H1 (cell line): ENCODE measurements around the gene ARID3B. TPM values are rescaled to one million over a fixed set of nuclear protein-coding genes. Genes with fewer than 3 reads are reported as not detected.

ENCODE experiments used
- CTCF ChIA-PET: fragments of 300-600 bp; sonication (Branson Sonifier 250); formaldehyde crosslinking; loops from one replicate; lab custom pipeline; 2021; ENCODE audit not compliant: partially characterized antibody; lab: Charles Lee
- POLR2A ChIA-PET: fragments of 300-600 bp; sonication (Branson Sonifier 250); formaldehyde crosslinking; loops from one replicate; lab custom pipeline; 2021; ENCODE audit warnings: inconsistent platforms; ENCODE audit not compliant: partially characterized antibody; lab: Charles Lee
- DNase-seq, 2 experiments: peaks; one replicate each; pipeline versions ENCODE4 v3.0.0 to v3.0.0-alpha.2; 2010 to 2022; ENCODE audit warnings: low spot score in 2 of 2, low read depth in 1 of 2, mixed read lengths in 1 of 2
- FAIRE-seq: peaks from 2 replicates; lab custom pipeline; 2011; peaks lifted over from hg19 to GRCh38; lab: Jason Lieb, UNC
- H2AFZ ChIP-seq: 2 replicates; pipeline ENCODE4 v1.8.1; 2012; ENCODE audit warnings: low read length, inconsistent platforms
- H2AK5ac ChIP-seq: 2 replicates; pipeline ENCODE4 v1.6.1; 2013; ENCODE audit warnings: low read depth, low read length
- H2BK120ac ChIP-seq: replicated peaks from 2 replicates; pipeline ENCODE3; 2013; ENCODE audit warnings: low read depth, low read length, inconsistent platforms
- H2BK12ac ChIP-seq: 2 replicates; pipeline ENCODE4 v1.6.1; 2013; ENCODE audit warnings: low read depth, low read length
- H2BK15ac ChIP-seq: 2 replicates; pipeline ENCODE4 v1.6.1; 2013; ENCODE audit warnings: low read length
- H2BK20ac ChIP-seq: 2 replicates; pipeline ENCODE4 v1.6.1; 2013; ENCODE audit warnings: low read length
- H2BK5ac ChIP-seq: 2 replicates; pipeline ENCODE4 v1.6.1; 2013; ENCODE audit warnings: low read depth, low read length
- H3K14ac ChIP-seq: 2 replicates; pipeline ENCODE4 v1.6.1; 2013; ENCODE audit warnings: inconsistent platforms; ENCODE audit not compliant: insufficient read length
- H3K18ac ChIP-seq: 2 replicates; pipeline ENCODE4 v1.6.1; 2013; ENCODE audit warnings: low read length; ENCODE audit errors: extremely low read depth
- H3K23ac ChIP-seq: 2 replicates; pipeline ENCODE4 v1.6.1; 2013; ENCODE audit warnings: inconsistent platforms; ENCODE audit not compliant: insufficient read length
- H3K23me2 ChIP-seq: 2 replicates; pipeline ENCODE4 v1.6.1; 2013; ENCODE audit warnings: low read depth, low read length
- H3K27ac ChIP-seq: 2 replicates; pipeline ENCODE4 v1.6.1; 2011; ENCODE audit warnings: low read depth, low read length, inconsistent platforms
- H3K27me3 ChIP-seq, 4 experiments: replicated peaks in 1 of 4; 1 replicate in 1 of 4; 2 replicates in 3 of 4; pipeline versions ENCODE4 v1.6.1 to v1.8.1; 2011 to 2013; ENCODE audit warnings: low read length in 3 of 4, mild to moderate bottlenecking in 3 of 4, inconsistent platforms in 2 of 4, mixed read lengths in 2 of 4, moderate library complexity in 1 of 4; ENCODE audit not compliant: control insufficient read depth in 3 of 4, insufficient read depth in 3 of 4; ENCODE audit errors: extremely low read depth in 1 of 4
- H3K36me3 ChIP-seq, 4 experiments: 2 replicates each; pipeline versions ENCODE4 v1.6.1 to v1.8.1; 2011 to 2013; ENCODE audit warnings: mild to moderate bottlenecking in 4 of 4, low read length in 3 of 4, moderate library complexity in 2 of 4, control low read depth in 1 of 4, inconsistent platforms in 1 of 4; ENCODE audit not compliant: insufficient read depth in 4 of 4, control insufficient read depth in 2 of 4
- H3K4ac ChIP-seq: replicated peaks from 2 replicates; pipeline ENCODE3; 2013; ENCODE audit warnings: low read length, low read depth, mixed read lengths, inconsistent platforms; ENCODE audit not compliant: insufficient read length
- H3K4me1 ChIP-seq, 4 experiments: replicated peaks in 1 of 4; 1 replicate in 1 of 4; 2 replicates in 3 of 4; pipeline versions ENCODE4 v1.6.1 to v1.8.1; 2011 to 2013; ENCODE audit warnings: low read length in 3 of 4, inconsistent platforms in 2 of 4, mixed read lengths in 1 of 4; ENCODE audit not compliant: insufficient read depth in 4 of 4, control insufficient read depth in 3 of 4
- H3K4me2 ChIP-seq, 2 experiments: 2 replicates each; pipeline versions ENCODE4 v1.6.1 to v1.8.1; 2011 to 2013; ENCODE audit warnings: low read depth in 2 of 2, low read length in 2 of 2, control low read depth in 1 of 2, inconsistent platforms in 1 of 2, mild to moderate bottlenecking in 1 of 2; ENCODE audit not compliant: insufficient read depth in 1 of 2
- H3K4me3 ChIP-seq, 4 experiments: fragments of 200-600, 300-600 bp in 1 of 4; sonication (generic), shearing (Covaris generic), sonication (Bioruptor Twin) in 1 of 4; 2 replicates each; pipeline versions ENCODE4 v1.5.1 to v1.8.1; 2011 to 2016; ENCODE audit warnings: low read length in 4 of 4, low read depth in 3 of 4, control low read depth in 2 of 4, inconsistent platforms in 2 of 4, mild to moderate bottlenecking in 2 of 4, mixed read lengths in 1 of 4, moderate library complexity in 1 of 4; ENCODE audit not compliant: insufficient read depth in 2 of 4; ENCODE audit errors: extremely low read depth in 1 of 4
- H3K56ac ChIP-seq: replicated peaks from 2 replicates; pipeline ENCODE3; 2013; ENCODE audit warnings: low read depth, mild to moderate bottlenecking, mixed read lengths, low read length, inconsistent platforms; ENCODE audit not compliant: insufficient read length
- H3K79me1 ChIP-seq: 2 replicates; pipeline ENCODE4 v1.6.1; 2013; ENCODE audit warnings: low read depth, low read length, control low read depth
- H3K79me2 ChIP-seq, 2 experiments: 2 replicates each; pipeline versions ENCODE4 v1.6.1 to v1.8.1; 2012 to 2013; ENCODE audit warnings: low read length in 2 of 2, mild to moderate bottlenecking in 2 of 2, inconsistent platforms in 1 of 2; ENCODE audit not compliant: insufficient read depth in 2 of 2, control insufficient read depth in 1 of 2
- H3K9ac ChIP-seq, 4 experiments: replicated peaks in 1 of 4; 1 replicate in 1 of 4; 2 replicates in 3 of 4; pipeline versions ENCODE4 v1.6.1 to v1.8.1; 2011 to 2013; ENCODE audit warnings: low read depth in 3 of 4, low read length in 3 of 4, control low read depth in 2 of 4, mild to moderate bottlenecking in 2 of 4, moderate library complexity in 2 of 4, inconsistent platforms in 1 of 4; ENCODE audit errors: extremely low read depth in 1 of 4
- H3K9me3 ChIP-seq, 2 experiments: 2 replicates each; pipeline versions ENCODE4 v1.6.1 to v1.8.1; 2012 to 2013; ENCODE audit warnings: mild to moderate bottlenecking in 2 of 2, moderate library complexity in 2 of 2, control low read depth in 1 of 2, inconsistent platforms in 1 of 2, low read depth in 1 of 2, low read length in 1 of 2, mixed read lengths in 1 of 2; ENCODE audit not compliant: insufficient read depth in 2 of 2
- H4K20me1 ChIP-seq, 2 experiments: replicated peaks in 1 of 2; 2 replicates each; pipeline versions ENCODE3 to v1.8.1; 2011 to 2013; ENCODE audit warnings: inconsistent platforms in 2 of 2, low read length in 2 of 2, mild to moderate bottlenecking in 1 of 2; ENCODE audit not compliant: insufficient read depth in 2 of 2, control insufficient read depth in 1 of 2
- H4K5ac ChIP-seq: 2 replicates; pipeline ENCODE4 v1.6.1; 2013; ENCODE audit warnings: low read length, low read depth, mixed read lengths, inconsistent platforms; ENCODE audit not compliant: insufficient read length
- H4K8ac ChIP-seq: 2 replicates; pipeline ENCODE4 v1.8.0; 2013; ENCODE audit warnings: mild to moderate bottlenecking, moderate library complexity, low read length, inconsistent platforms; ENCODE audit not compliant: insufficient read depth; ENCODE audit errors: extremely low read depth
- H4K91ac ChIP-seq: replicated peaks from 2 replicates; pipeline ENCODE3; 2013; ENCODE audit warnings: low read length, mixed read lengths, inconsistent platforms; ENCODE audit not compliant: insufficient read length
- CBX8 ChIP-seq: fragments of 300-800, 300-1000 bp; sonication (generic); IDR thresholded peaks from 2 replicates; pipeline ENCODE4 v1.7.1; 2016; ENCODE audit warnings: low read depth, low read length, borderline replicate concordance
- EP300 ChIP-seq, 2 experiments: IDR thresholded peaks; 1 replicate in 1 of 2; 2 replicates in 1 of 2; pipeline ENCODE4 v1.6.1; 2011 to 2012; ENCODE audit warnings: low read depth in 2 of 2, low read length in 2 of 2, mild to moderate bottlenecking in 2 of 2, borderline replicate concordance in 1 of 2, inconsistent platforms in 1 of 2, moderate library complexity in 1 of 2
- GTF2F1 ChIP-seq: IDR thresholded peaks from 2 replicates; pipeline ENCODE4 v1.6.1; 2012; ENCODE audit warnings: low read depth, low read length, improper control_type of control experiment, borderline replicate concordance
- JUN ChIP-seq: IDR thresholded peaks from 2 replicates; pipeline ENCODE4 v1.6.1; 2011; ENCODE audit warnings: low read depth, mild to moderate bottlenecking, improper control_type of control experiment, low read length
- MAFK ChIP-seq: IDR thresholded peaks from 2 replicates; pipeline ENCODE4 v1.6.1; 2012; ENCODE audit warnings: low read depth, mild to moderate bottlenecking, improper control_type of control experiment, low read length
- NANOG ChIP-seq: IDR thresholded peaks from 2 replicates; pipeline ENCODE4 v1.6.1; 2011; ENCODE audit warnings: low read length, low read depth, mild to moderate bottlenecking, inconsistent platforms; ENCODE audit not compliant: insufficient read depth, poor library complexity, severe bottlenecking
- RBBP5 ChIP-seq: IDR thresholded peaks from 2 replicates; pipeline ENCODE4 v1.7.1; 2012; ENCODE audit warnings: low read depth, mild to moderate bottlenecking, inconsistent platforms, low read length, moderate library complexity, borderline replicate concordance
- RNF2 ChIP-seq: fragments of 200-900, 300-1000 bp; sonication (generic); IDR thresholded peaks from 2 replicates; pipeline ENCODE4 v1.7.1; 2016; ENCODE audit warnings: borderline replicate concordance, low read depth, mild to moderate bottlenecking, antibody characterized with exemption, low read length; ENCODE audit not compliant: poor library complexity, severe bottlenecking; ENCODE audit errors: missing control alignments
- SP1 ChIP-seq: IDR thresholded peaks from 2 replicates; pipeline ENCODE4 v1.6.1; 2011; ENCODE audit warnings: low read depth, low read length
- SUZ12 ChIP-seq: fragments of 200-600 bp; sonication (generic); IDR thresholded peaks from 2 replicates; pipeline ENCODE4 v1.6.1; 2012; ENCODE audit warnings: mild to moderate bottlenecking, inconsistent platforms, low read length, moderate library complexity, mixed read lengths
- TEAD4 ChIP-seq: IDR thresholded peaks from 2 replicates; pipeline ENCODE4 v1.6.1; 2012; ENCODE audit warnings: low read depth, low read length, inconsistent platforms, mixed read lengths
- polyA plus RNA-seq, 7 experiments: library from polyadenylated mRNA; depleted of rRNA in 3 of 7; stranded (reverse) in 5 of 7; unstranded in 2 of 7; fragments of >200 nt in 5 of 7; fragments of 200-250 nt in 2 of 7; gene quantifications; 1 replicate in 5 of 7; 2 replicates in 1 of 7; 4 replicates in 1 of 7; pipeline versions ENCODE4 v1.2.1 to v1.2.3, GENCODE V29; 2011 to 2013; ENCODE audit warnings: missing spikeins in 2 of 7, mixed read lengths in 2 of 7
- total RNA-seq: library from RNA; stranded (reverse); fragmentation: NEBNext Ultra II Directional; extraction: Animal tissue kit (Norgen Biotek cat#: 25700); gene quantifications from 2 replicates; pipeline ENCODE4 v1.2.1, GENCODE V29; 2021
- TF ChIP-seq, protein P1 (sequence below): IDR thresholded peaks from 2 replicates; pipeline ENCODE4 v1.6.1; 2011; ENCODE audit warnings: low read length, improper control_type of control experiment

Gene ARID3B
- total and polyA plus RNA-seq, 2 of the 8 experiments (the other 6 are each of a cell fraction or from before 2014, with no cell fraction given), result 81.0 to 115 TPM

DNA sequence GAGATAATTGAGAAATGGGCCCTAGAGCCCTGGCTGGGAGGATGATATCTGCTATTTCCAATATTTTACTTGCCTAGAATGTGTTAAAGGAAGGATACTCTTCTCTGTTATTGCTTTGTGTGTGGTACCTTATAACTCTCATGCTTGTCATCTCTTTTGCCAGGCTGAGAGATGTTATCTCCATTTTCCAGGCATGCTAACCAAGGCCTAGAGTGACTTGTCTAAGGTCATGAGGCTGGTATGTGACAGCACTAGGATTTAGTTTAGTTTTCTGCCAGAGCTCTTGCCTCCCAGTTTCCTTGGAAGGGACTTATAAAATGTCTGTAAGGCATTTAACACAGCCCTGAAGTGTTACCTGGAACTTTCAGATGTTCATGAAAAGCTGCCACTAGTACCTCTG, 76.0 kb downstream of the ARID3B start:
- Histone ChIP-seq H3K27ac (no peak overlapping the region), H3K14ac (no peak overlapping the region), H3K18ac (no peak overlapping the region), H3K79me2 (peaks cover 14 to 43% of the 10 kb centered on the region in 2 experiments), H2BK12ac (no peak overlapping the region), H3K4me3 (peak overlapping the region in 2 of 4 experiments; percentile 80; a peak in 3 of 8 replicates), H3K79me1 (peaks cover 11% of the 10 kb centered on the region), H2BK15ac (no peak overlapping the region), H2BK20ac (no peak overlapping the region), H2AFZ (no peak overlapping the region), H3K4ac (no peak overlapping the region), H3K4me2 (peak overlapping the region; percentile 88 to 92), H3K36me3 (peaks cover 7 to 15% (median 9%) of the 10 kb centered on the region in 4 experiments; a peak in 6 of 8 replicates), H4K8ac (no peak overlapping the region), H2AK5ac (no peak overlapping the region), H2BK120ac (no peak overlapping the region), H3K23me2 (peaks cover 16% of the 10 kb centered on the region; the same call in 1 of the 2 replicates), H2BK5ac (no peak overlapping the region), H3K9ac (no peak overlapping the region; a peak in 1 of 7 replicates), H4K5ac (no peak overlapping the region), H4K20me1 (peaks cover 23 to 48% of the 10 kb centered on the region in 2 experiments), H3K27me3 (peaks cover 0 to 11% (median 7%) of the 10 kb centered on the region in 4 experiments; a peak in 4 of 7 replicates), H3K56ac (no peak overlapping the region), H3K4me1 (peaks cover 0 to 5% (median 2%) of the 10 kb centered on the region in 4 experiments; a peak in 5 of 7 replicates), H3K23ac (no peak overlapping the region), H3K9me3 (no peaks in the 10 kb centered on the region), H4K91ac (no peak overlapping the region)
- DNase-seq (no peak), FAIRE-seq (no peak)
- CTCF ChIA-PET, result interaction anchor here (0.6 to 37.5 kb wide), 12 partner anchors 9 to 244 kb away, joined by 3 to 1439 read pairs (median 4); partner anchors contain the start of genes CSK and CYP1A2
- POLR2A ChIA-PET, result interaction anchor here (0.6 to 4.7 kb wide), 6 partner anchors 9 to 144 kb away, joined by 3 to 38 read pairs (median 4); no protein-coding TSS in a partner anchor
- no peak for TF ChIP-seq SUZ12
- no peak for TF ChIP-seq SP1
- TF ChIP-seq TEAD4, result no peak
- TF ChIP-seq MAFK, result no peak
- TF ChIP-seq GTF2F1, result no peak
- no peak for TF ChIP-seq NANOG
- TF ChIP-seq CBX8, result no peak
- TF ChIP-seq JUN, result no peak
- TF ChIP-seq EP300 (IDR thresholded peaks at IDR 0.05; ENCODE audit: borderline replicate concordance in 1 of 2, low read depth in 2 of 2, low read length in 2 of 2), result no peak
- TF ChIP-seq RBBP5, result no peak
- TF ChIP-seq RNF2, result no peak
- TF ChIP-seq, protein P1, sequence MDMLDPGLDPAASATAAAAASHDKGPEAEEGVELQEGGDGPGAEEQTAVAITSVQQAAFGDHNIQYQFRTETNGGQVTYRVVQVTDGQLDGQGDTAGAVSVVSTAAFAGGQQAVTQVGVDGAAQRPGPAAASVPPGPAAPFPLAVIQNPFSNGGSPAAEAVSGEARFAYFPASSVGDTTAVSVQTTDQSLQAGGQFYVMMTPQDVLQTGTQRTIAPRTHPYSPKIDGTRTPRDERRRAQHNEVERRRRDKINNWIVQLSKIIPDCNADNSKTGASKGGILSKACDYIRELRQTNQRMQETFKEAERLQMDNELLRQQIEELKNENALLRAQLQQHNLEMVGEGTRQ, result no peak
